ENCODE results near the gene FBXO31. TPM values are rescaled to one million over a fixed set of nuclear protein-coding genes. Genes with fewer than 3 reads are reported as not detected.

FBXO31 gene
- total RNA-seq, 2 experiments from 2014 or later, result 35.7 to 38.9 TPM

GRCh38 chr16:87308826-87309225 lies 74.8 kb downstream of the FBXO31 start:
- H3K4me1 Mint-ChIP-seq (ENCODE audit: low read depth), result no peaks in the 10 kb centered on the region
- no peaks in the 10 kb centered on the region for H3K9me3 ChIP-seq (ENCODE audit: control insufficient read depth in 1 of 2, insufficient read depth in 1 of 2, low read length in 2 of 2)
- ATAC-seq (ENCODE audit: poor library complexity), result no peak
- no peak overlapping the region for H3K27ac ChIP-seq (ENCODE audit: low read depth in 1 of 2, low read length in 2 of 2)
- H3K4me3 ChIP-seq (ENCODE audit: low read length), result no peak overlapping the region
- DNase-seq, result no peak
- POLR2A ChIA-PET, result no interaction called here
- intact Hi-C loops (cut with DNase I, micrococcal nuclease), result no loop called here
- no peak overlapping the region for H3K4me3 Mint-ChIP-seq
- H3K27me3 ChIP-seq (ENCODE audit: control insufficient read depth in 1 of 2, insufficient read depth in 2 of 2, low read length in 2 of 2), result no peaks in the 10 kb centered on the region
- H3K36me3 Mint-ChIP-seq (ENCODE audit: low read depth), result no peaks in the 10 kb centered on the region
- CTCF ChIA-PET, result no interaction called here
- no peaks in the 10 kb centered on the region for H3K36me3 ChIP-seq (ENCODE audit: insufficient read depth, low read length)
- TF ChIP-seq CTCF (IDR thresholded peaks at IDR 0.05), result no peak
- no peaks in the 10 kb centered on the region for H3K4me1 ChIP-seq (ENCODE audit: insufficient read depth, low read length)
- H3K9me3 Mint-ChIP-seq, result peaks cover 3% of the 10 kb centered on the region
- H3K27me3 Mint-ChIP-seq, result no peaks in the 10 kb centered on the region
- H3K27ac Mint-ChIP-seq, result no peak overlapping the region

GRCh38 chr16:87306516-87306915 lies 77.1 kb downstream of the FBXO31 start:
- Histone ChIP-seq H3K27me3 (ENCODE audit: control insufficient read depth in 1 of 2, insufficient read depth in 2 of 2, low read length in 2 of 2) (no peaks in the 10 kb centered on the region), H3K4me1 (ENCODE audit: insufficient read depth, low read length) (peaks cover 4% of the 10 kb centered on the region), H3K9me3 (ENCODE audit: control insufficient read depth in 1 of 2, insufficient read depth in 1 of 2, low read length in 2 of 2) (no peaks in the 10 kb centered on the region), H3K4me3 (ENCODE audit: low read length) (no peak overlapping the region), H3K27ac (ENCODE audit: low read depth in 1 of 2, low read length in 2 of 2) (no peak overlapping the region), H3K36me3 (ENCODE audit: insufficient read depth, low read length) (no peaks in the 10 kb centered on the region)
- Mint-ChIP-seq H3K9me3 (peaks cover 3% of the 10 kb centered on the region), H3K4me3 (no peak overlapping the region), H3K36me3 (ENCODE audit: low read depth) (no peaks in the 10 kb centered on the region), H3K27ac (no peak overlapping the region), H3K4me1 (ENCODE audit: low read depth) (peaks cover 10% of the 10 kb centered on the region), H3K27me3 (no peaks in the 10 kb centered on the region)
- TF ChIP-seq CTCF (IDR thresholded peaks at IDR 0.05), result no peak
- ATAC-seq (ENCODE audit: poor library complexity), result no peak
- intact Hi-C loops (cut with DNase I, micrococcal nuclease), result no loop called here
- ChIA-PET CTCF (no interaction called here), POLR2A (no interaction called here)
- no peak for DNase-seq

GRCh38 chr16:87305505-87306391 lies 77.8 kb downstream of the FBXO31 start:
- DNase-seq (no peak), ATAC-seq (ENCODE audit: poor library complexity) (no peak)
- H3K4me3 Mint-ChIP-seq, result no peak overlapping the region
- no peak for TF ChIP-seq CTCF (IDR thresholded peaks at IDR 0.05)
- Histone ChIP-seq H3K9me3 (ENCODE audit: control insufficient read depth in 1 of 2, insufficient read depth in 1 of 2, low read length in 2 of 2) (no peaks in the 10 kb centered on the region), H3K4me1 (ENCODE audit: insufficient read depth, low read length) (peaks cover 4% of the 10 kb centered on the region), H3K4me3 (ENCODE audit: low read length) (no peak overlapping the region), H3K27ac (ENCODE audit: low read depth in 1 of 2, low read length in 2 of 2) (no peak overlapping the region), H3K27me3 (ENCODE audit: control insufficient read depth in 1 of 2, insufficient read depth in 2 of 2, low read length in 2 of 2) (no peaks in the 10 kb centered on the region), H3K36me3 (ENCODE audit: insufficient read depth, low read length) (no peaks in the 10 kb centered on the region)
- no peak overlapping the region for H3K27ac Mint-ChIP-seq
- no peaks in the 10 kb centered on the region for H3K36me3 Mint-ChIP-seq (ENCODE audit: low read depth)
- POLR2A ChIA-PET, result no interaction called here
- no peaks in the 10 kb centered on the region for H3K27me3 Mint-ChIP-seq
- H3K4me1 Mint-ChIP-seq (ENCODE audit: low read depth), result peaks cover 10% of the 10 kb centered on the region
- peaks cover 3% of the 10 kb centered on the region for H3K9me3 Mint-ChIP-seq
- CTCF ChIA-PET, result no interaction called here
- intact Hi-C loops (cut with DNase I, micrococcal nuclease), result no loop called here

All from CD4-positive, alpha-beta T cell (primary cell).